ENCODE data around the gene TAF3.

GRCh38 chr10:8050556-8051108 is 232.3 kb downstream of the TAF3 start:
- TF ChIP-seq CTCF (IDR thresholded peaks at IDR 0.05), result no peak
- no peak for TF ChIP-seq EZH2 (IDR thresholded peaks at IDR 0.05; ENCODE audit: borderline replicate concordance, insufficient read depth, low read depth, low read length, poor library complexity, severe bottlenecking)
